PFSK-1 (cell line): ENCODE measurements around the gene TFCP2L1.

Experiments used
- POLR2AphosphoS5 ChIP-seq: IDR thresholded peaks from 2 replicates; pipeline ENCODE4 v1.6.1; 2012; ENCODE audit warnings: low read depth, mild to moderate bottlenecking, control low read depth, low read length, moderate library complexity
- SIN3A ChIP-seq: IDR thresholded peaks from 2 replicates; pipeline ENCODE4 v1.6.1; 2012; ENCODE audit warnings: mild to moderate bottlenecking, low read length, moderate library complexity, borderline replicate concordance; ENCODE audit not compliant: insufficient read depth
- TAF1 ChIP-seq: IDR thresholded peaks from 2 replicates; pipeline ENCODE4 v1.6.1; 2012; ENCODE audit warnings: low read length, control low read depth, borderline replicate concordance; ENCODE audit not compliant: insufficient read depth

DNA sequence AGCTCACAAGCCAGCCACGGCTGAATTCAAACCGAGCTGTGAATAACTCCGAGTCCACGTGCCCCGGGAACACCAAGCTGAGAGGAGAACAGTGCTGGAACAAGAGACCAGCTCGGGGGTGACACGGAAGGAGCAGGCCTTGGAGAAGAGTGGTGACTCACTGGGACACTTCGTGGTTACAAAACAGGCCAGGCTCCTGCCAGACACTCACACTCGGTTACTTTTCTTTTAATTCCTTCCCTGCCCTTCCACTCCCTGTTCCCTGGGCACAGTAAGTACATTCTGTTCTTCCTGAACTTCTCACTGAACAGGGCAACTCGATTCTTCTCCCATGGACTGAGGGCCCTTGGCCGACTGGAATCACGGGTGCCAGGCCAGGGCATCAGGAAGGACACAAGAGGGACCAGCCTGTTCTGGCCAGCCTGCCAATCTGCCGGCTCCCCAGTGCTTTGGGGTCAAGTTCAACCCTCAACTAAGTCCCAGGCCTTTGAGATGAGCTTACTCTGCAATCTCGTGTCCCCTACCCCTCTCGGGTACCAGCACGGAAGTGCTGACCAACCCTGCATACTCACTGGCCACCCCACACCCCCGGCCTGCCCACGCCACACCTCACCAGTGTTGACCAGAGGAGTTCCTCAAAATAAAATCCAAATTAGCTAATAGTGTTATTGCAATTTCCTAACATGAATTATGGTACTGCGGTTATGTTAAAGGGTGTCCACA lies 87.5 kb downstream of the TFCP2L1 start:
- TF ChIP-seq SIN3A (no peak), POLR2AphosphoS5 (no peak), TAF1 (no peak)
